ENCODE measurements around the gene ZNF664. TPM values are rescaled to one million over a fixed set of nuclear protein-coding genes. Genes with fewer than 3 reads are reported as not detected.

Gene ZNF664
- total RNA-seq, 2 donors from 2014 or later: 131 to 139 TPM

- Histone ChIP-seq H3K9me3 (ENCODE audit: control insufficient read depth, low read length) (no peaks in the 10 kb centered on the region), H3K4me3 (ENCODE audit: low read length) (no peak overlapping the region), H3K9ac (ENCODE audit: extremely low read depth, low read length, poor library complexity, severe bottlenecking) (no peak overlapping the region), H3K27me3 (ENCODE audit: control insufficient read depth, insufficient read depth, low read length, poor library complexity, severe bottlenecking) (no peaks in the 10 kb centered on the region), H3K27ac (ENCODE audit: low read depth, low read length) (no peak overlapping the region), H3K4me1 (ENCODE audit: control insufficient read depth, insufficient read depth, low read length) (peaks cover 4% of the 10 kb centered on the region), H3K36me3 (ENCODE audit: control insufficient read depth, insufficient read depth, low read length) (peaks cover 70% of the 10 kb centered on the region)
- TF ChIP-seq, protein P1, sequence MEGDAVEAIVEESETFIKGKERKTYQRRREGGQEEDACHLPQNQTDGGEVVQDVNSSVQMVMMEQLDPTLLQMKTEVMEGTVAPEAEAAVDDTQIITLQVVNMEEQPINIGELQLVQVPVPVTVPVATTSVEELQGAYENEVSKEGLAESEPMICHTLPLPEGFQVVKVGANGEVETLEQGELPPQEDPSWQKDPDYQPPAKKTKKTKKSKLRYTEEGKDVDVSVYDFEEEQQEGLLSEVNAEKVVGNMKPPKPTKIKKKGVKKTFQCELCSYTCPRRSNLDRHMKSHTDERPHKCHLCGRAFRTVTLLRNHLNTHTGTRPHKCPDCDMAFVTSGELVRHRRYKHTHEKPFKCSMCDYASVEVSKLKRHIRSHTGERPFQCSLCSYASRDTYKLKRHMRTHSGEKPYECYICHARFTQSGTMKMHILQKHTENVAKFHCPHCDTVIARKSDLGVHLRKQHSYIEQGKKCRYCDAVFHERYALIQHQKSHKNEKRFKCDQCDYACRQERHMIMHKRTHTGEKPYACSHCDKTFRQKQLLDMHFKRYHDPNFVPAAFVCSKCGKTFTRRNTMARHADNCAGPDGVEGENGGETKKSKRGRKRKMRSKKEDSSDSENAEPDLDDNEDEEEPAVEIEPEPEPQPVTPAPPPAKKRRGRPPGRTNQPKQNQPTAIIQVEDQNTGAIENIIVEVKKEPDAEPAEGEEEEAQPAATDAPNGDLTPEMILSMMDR (conservative IDR thresholded peaks at IDR 0.05): no peak
- no peaks in the 10 kb centered on the region for H3K27me3 Mint-ChIP-seq (ENCODE audit: insufficient read depth)
- no peak overlapping the region for H3K27ac Mint-ChIP-seq
- 92 to 100% methylated on average over 3 to 5 of the region's 6 CpGs for WGBS, 2 experiments (ENCODE audit: insufficient coverage in 1 of 2, insufficient read length in 1 of 2)
- H3K36me3 Mint-ChIP-seq (ENCODE audit: low read depth): peaks cover 56% of the 10 kb centered on the region
- no peaks in the 10 kb centered on the region for H3K9me3 Mint-ChIP-seq
- peaks cover 10% of the 10 kb centered on the region for H3K4me1 Mint-ChIP-seq
- DNase-seq: no peak
- H3K4me3 Mint-ChIP-seq: no peak overlapping the region
Observed at GRCh38 chr12:124009781-124010180, 36.8 kb downstream of the ZNF664 start.

DNA sequence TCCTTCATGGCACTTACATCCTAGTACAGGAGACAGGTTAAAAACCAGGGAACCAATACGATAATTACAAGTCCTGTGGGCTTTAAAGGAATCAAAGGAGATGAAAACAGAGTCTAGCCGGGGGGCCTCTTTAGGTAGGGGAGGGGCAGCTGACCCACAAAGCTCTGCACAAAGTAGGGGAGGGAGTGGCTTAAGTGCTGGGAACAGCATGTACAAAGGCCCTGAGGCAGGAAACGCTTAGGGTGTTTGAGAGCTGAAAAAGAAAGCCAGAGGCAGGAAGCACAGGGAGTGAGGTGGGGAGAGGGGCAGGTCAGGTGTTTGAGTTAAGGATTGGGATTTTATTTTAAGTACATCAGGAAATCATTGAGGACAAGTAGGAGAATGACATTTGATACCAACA lies 37.7 kb downstream of the ZNF664 start:
- H3K9ac ChIP-seq (ENCODE audit: extremely low read depth, low read length, poor library complexity, severe bottlenecking): no peak overlapping the region
- WGBS, 2 experiments (ENCODE audit: insufficient coverage in 1 of 2, insufficient read length in 1 of 2): 82 to 85% methylated on average over 2 to 3 of the region's 3 CpGs
- no peaks in the 10 kb centered on the region for H3K27me3 ChIP-seq (ENCODE audit: control insufficient read depth, insufficient read depth, low read length, poor library complexity, severe bottlenecking)
- Mint-ChIP-seq H3K36me3 (ENCODE audit: low read depth) (peaks cover 58% of the 10 kb centered on the region), H3K27me3 (ENCODE audit: insufficient read depth) (no peaks in the 10 kb centered on the region), H3K4me3 (no peak overlapping the region), H3K4me1 (peaks cover 15% of the 10 kb centered on the region), H3K27ac (no peak overlapping the region), H3K9me3 (no peaks in the 10 kb centered on the region)
- no peak for DNase-seq
- H3K36me3 ChIP-seq (ENCODE audit: control insufficient read depth, insufficient read depth, low read length): peaks cover 71% of the 10 kb centered on the region
- peaks cover 4% of the 10 kb centered on the region for H3K4me1 ChIP-seq (ENCODE audit: control insufficient read depth, insufficient read depth, low read length)
- no peak overlapping the region for H3K27ac ChIP-seq (ENCODE audit: low read depth, low read length)
- no peak overlapping the region for H3K4me3 ChIP-seq (ENCODE audit: low read length)
- H3K9me3 ChIP-seq (ENCODE audit: control insufficient read depth, low read length): no peaks in the 10 kb centered on the region
- TF ChIP-seq, protein P1 (conservative IDR thresholded peaks at IDR 0.05): no peak

DNA sequence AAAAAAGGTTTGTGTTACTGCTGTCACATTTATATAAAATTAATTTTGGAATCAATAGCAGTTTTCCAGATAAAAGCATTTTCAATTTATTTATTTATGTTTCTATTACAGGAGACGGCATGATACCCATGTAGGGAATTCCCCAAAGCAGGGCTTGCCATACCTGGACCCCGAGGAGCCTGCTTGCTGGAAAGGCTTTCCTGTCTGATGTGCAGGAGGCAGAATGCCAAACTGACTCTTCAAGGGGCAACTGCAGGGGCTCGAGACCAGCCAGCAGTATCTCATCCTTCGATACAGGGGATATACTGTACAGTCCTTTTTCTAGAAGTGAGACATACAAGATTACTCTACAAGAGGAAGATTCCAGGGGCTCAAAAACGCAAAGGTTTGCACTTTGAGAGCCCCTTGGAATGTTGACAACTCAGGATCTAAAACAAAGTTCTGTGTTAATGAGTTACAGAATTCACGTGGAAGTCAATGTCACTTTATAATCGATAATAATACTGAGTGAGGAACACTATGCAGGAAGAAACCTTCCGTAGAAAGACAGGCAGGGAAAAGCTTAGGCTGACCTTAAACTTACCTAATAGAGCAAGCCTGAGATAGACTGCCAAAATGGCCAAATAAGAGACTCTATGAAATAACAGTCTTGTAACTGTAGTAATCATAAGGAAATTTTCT lies 38.6 kb downstream of the ZNF664 start:
- TF ChIP-seq, protein P1 (conservative IDR thresholded peaks at IDR 0.05): no peak
- 94 to 96% methylated on average over 8 of the region's 8 CpGs for WGBS, 2 experiments (ENCODE audit: insufficient coverage in 1 of 2, insufficient read length in 1 of 2)
- no peaks in the 10 kb centered on the region for H3K9me3 Mint-ChIP-seq
- H3K4me3 Mint-ChIP-seq: no peak overlapping the region
- H3K27me3 Mint-ChIP-seq (ENCODE audit: insufficient read depth): no peaks in the 10 kb centered on the region
- H3K36me3 Mint-ChIP-seq (ENCODE audit: low read depth): peaks cover 51% of the 10 kb centered on the region
- DNase-seq: no peak
- Histone ChIP-seq H3K36me3 (ENCODE audit: control insufficient read depth, insufficient read depth, low read length) (peaks cover 67% of the 10 kb centered on the region), H3K27ac (ENCODE audit: low read depth, low read length) (no peak overlapping the region), H3K4me1 (ENCODE audit: control insufficient read depth, insufficient read depth, low read length) (peaks cover 4% of the 10 kb centered on the region), H3K9me3 (ENCODE audit: control insufficient read depth, low read length) (no peaks in the 10 kb centered on the region), H3K27me3 (ENCODE audit: control insufficient read depth, insufficient read depth, low read length, poor library complexity, severe bottlenecking) (no peaks in the 10 kb centered on the region), H3K4me3 (ENCODE audit: low read length) (no peak overlapping the region), H3K9ac (ENCODE audit: extremely low read depth, low read length, poor library complexity, severe bottlenecking) (no peak overlapping the region)
- H3K27ac Mint-ChIP-seq: no peak overlapping the region
- H3K4me1 Mint-ChIP-seq: peaks cover 11% of the 10 kb centered on the region
